Activated CD4-positive, alpha-beta T cell treated with anti-CD3 and anti-CD28 coated beads, Interleukin-2, amount 50 U/mL, for 4 hours (primary cell): ENCODE results near the gene ANKH.

ENCODE experiments used
- DNase-seq, 2 experiments: peaks; one replicate each; pipeline ENCODE4 v3.0.0-alpha.2; 2020

ANKH gene

GRCh38 chr5:14655146-14655741 is 216.3 kb downstream of the ANKH start:
- no peak for DNase-seq
